Measurements from ENCODE around the gene KLKB1.

KLKB1 gene

GRCh38 chr4:186227221-186227620, at the start of gene KLKB1:
Gene KLKB1 (plus strand): TSS chr4:186227507. CDS start chr4:186228196, 689 bp downstream.
- no peak for DNase-seq

- DNase-seq: no peak
These were observed 39.2 kb upstream of the KLKB1 start for GRCh38 chr4:186188107-186188506.

GRCh38 chr4:186189656-186190055, 37.7 kb upstream of the KLKB1 start:
- no peak for DNase-seq

GRCh38 chr4:186190581-186191199, 36.6 kb upstream of the KLKB1 start:
- DNase-seq: no peak

- DNase-seq: peak; percentile 88
These were observed 35.9 kb upstream of the KLKB1 start, which contains the start of gene CYP4V2 for GRCh38 chr4:186191200-186192065. Gene CYP4V2 (plus strand): TSS chr4:186191567. CDS start chr4:186191824, 257 bp downstream.

- peak; percentile 57 for DNase-seq
These were observed 35.2 kb upstream of the KLKB1 start for GRCh38 chr4:186192066-186192612.

GRCh38 chr4:186193851-186194250, 33.5 kb upstream of the KLKB1 start:
- DNase-seq: no peak

GRCh38 chr4:186196063-186196462, 31.2 kb upstream of the KLKB1 start:
- no peak for DNase-seq

- no peak for DNase-seq
These were observed 26.8 kb upstream of the KLKB1 start for GRCh38 chr4:186200516-186200915.

- no peak for DNase-seq
These were observed 26.3 kb upstream of the KLKB1 start for GRCh38 chr4:186201010-186201409.

GRCh38 chr4:186201535-186202230, 25.6 kb upstream of the KLKB1 start:
- peak; percentile 70 for DNase-seq

GRCh38 chr4:186202490-186203140, 24.7 kb upstream of the KLKB1 start:
- no peak for DNase-seq

GRCh38 chr4:186203406-186203805, 23.9 kb upstream of the KLKB1 start:
- no peak for DNase-seq

- DNase-seq: peak; percentile 76
These were observed 23.2 kb upstream of the KLKB1 start for GRCh38 chr4:186204103-186204559.

- DNase-seq: no peak
These were observed 22.6 kb upstream of the KLKB1 start for GRCh38 chr4:186204686-186205085.

GRCh38 chr4:186205156-186205555, 22.2 kb upstream of the KLKB1 start:
- DNase-seq: no peak

- no peak for DNase-seq
These were observed 10.8 kb upstream of the KLKB1 start for GRCh38 chr4:186216465-186217024.

- DNase-seq: no peak
These were observed 9.5 kb upstream of the KLKB1 start for GRCh38 chr4:186217733-186218293.

- DNase-seq: no peak
These were observed 5.7 kb upstream of the KLKB1 start for GRCh38 chr4:186221624-186222023.

- no peak for DNase-seq
These were observed 1.5 kb upstream of the KLKB1 start for GRCh38 chr4:186225848-186226247.

- no peak for DNase-seq
These were observed 652 bp upstream of the KLKB1 start for GRCh38 chr4:186226521-186227189.
